KBM-7 (cell line): ENCODE data around the gene LRCH4.
"Not testable (repeated sequence)": the region's sequence is repeated elsewhere in the genome, so short reads cannot be mapped to it uniquely, and the experiment has no call there.

Experiments
- DNase-seq: peaks from one replicate; pipeline ENCODE4 v3.0.0-alpha.2; 2015
- in situ Hi-C: fragments of 300-500 bp; cut with MboI; formaldehyde crosslinking; loops from 2 replicates; pipeline ENCODE4 v1.14.3; 2020; ENCODE audit warnings: low sequenced_read_pairs, low pct_unique_long_range_greater_than_20kb, mixed read lengths

Gene LRCH4

DNA sequence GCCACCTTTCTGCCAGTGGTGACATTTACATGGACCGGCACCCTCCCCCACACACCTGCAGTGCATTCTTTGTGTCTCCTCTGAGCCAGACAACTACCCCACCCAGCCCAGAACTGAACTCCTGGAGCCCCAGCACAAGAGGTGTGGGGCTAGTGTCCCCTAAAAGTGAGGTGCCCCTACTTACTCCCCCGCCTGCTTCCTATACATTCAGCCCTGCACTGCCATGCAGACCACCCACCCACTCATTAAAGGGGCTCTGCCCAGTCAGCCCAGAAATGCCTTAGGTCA, 14.2 kb downstream of the LRCH4 start:
- DNase-seq: no peak
- in situ Hi-C loops: no loop called here

GRCh38 chr7:100570954-100571828, 14.7 kb downstream of the LRCH4 start:
- in situ Hi-C loops: no loop called here
- no peak for DNase-seq

GRCh38 chr7:100568896-100569844, 16.8 kb downstream of the LRCH4 start:
- DNase-seq: peak; percentile 42
- in situ Hi-C loops: no loop called here

GRCh38 chr7:100568176-100568895, 17.6 kb downstream of the LRCH4 start:
- no peak for DNase-seq
- in situ Hi-C loops: no loop called here

GRCh38 chr7:100567751-100568175, 18.2 kb downstream of the LRCH4 start:
- in situ Hi-C loops: no loop called here
- DNase-seq: no peak

- no peak for DNase-seq
- in situ Hi-C loops: no loop called here
Observed at GRCh38 chr7:100567031-100567730, 18.7 kb downstream of the LRCH4 start.

- in situ Hi-C loops: no loop called here
Observed at GRCh38 chr7:100566018-100566531, 19.9 kb downstream of the LRCH4 start.

DNA sequence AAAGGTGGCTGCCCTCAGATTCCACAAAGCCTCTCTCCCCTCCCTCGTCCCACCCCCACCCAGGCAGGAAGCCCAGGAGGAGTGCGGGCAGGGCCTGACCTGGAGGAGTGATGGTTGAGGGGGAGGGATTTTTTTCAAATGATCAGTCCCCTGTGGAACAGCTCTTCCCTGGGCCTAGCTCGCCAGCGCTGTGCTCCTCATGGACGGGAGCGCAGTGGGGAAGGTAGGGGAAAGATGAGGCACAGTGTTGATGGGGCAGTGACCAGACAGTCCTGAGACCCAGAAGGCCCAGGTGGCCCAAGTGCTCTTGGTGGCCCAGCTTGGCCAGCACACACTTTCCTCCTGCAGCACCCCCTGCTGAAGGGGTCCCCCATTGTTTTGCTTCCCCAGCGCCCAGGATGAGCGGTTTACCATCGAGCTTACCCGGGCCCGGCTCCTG, 20.8 kb downstream of the LRCH4 start:
- in situ Hi-C loops: no loop called here
- no peak for DNase-seq

More at GRCh38 chr7:100566018-100566531, 19.9 kb downstream of the LRCH4 start:
- no peak for DNase-seq

- DNase-seq, in situ Hi-C loops: not testable (repeated sequence)
Observed at GRCh38 chr7:100564405-100564804, 21.5 kb downstream of the LRCH4 start.

DNA sequence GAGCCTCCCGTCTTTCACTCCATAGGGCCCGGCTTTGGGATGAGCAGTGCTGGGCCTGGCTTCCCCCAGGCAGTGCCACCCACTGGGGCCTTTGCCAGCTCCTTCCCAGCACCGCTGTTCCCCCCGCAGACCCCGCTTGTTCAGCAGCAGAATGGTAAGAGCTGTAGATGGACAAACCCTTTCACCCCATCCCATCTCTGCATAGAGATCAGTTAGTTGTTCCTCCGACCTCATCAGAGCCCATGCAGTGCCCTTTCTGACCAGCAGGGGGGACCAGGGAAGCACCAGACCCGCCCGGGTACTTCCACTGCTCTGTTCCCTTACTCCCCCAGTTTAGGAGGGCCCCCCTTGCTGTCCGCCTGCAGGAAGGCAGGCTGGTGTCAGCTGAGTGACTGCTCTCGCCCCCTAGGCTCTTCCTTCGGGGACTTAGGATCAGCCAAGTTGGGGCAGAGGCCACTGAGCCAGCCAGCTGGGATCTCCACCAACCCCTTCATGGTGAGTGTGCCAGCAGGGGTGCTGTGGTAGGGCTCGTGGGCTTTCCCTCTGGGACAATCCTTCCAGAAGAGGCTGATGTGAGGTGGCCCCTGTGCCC, 22.0 kb downstream of the LRCH4 start:
- DNase-seq: peak; percentile 83
- in situ Hi-C loops: no loop called here

DNA sequence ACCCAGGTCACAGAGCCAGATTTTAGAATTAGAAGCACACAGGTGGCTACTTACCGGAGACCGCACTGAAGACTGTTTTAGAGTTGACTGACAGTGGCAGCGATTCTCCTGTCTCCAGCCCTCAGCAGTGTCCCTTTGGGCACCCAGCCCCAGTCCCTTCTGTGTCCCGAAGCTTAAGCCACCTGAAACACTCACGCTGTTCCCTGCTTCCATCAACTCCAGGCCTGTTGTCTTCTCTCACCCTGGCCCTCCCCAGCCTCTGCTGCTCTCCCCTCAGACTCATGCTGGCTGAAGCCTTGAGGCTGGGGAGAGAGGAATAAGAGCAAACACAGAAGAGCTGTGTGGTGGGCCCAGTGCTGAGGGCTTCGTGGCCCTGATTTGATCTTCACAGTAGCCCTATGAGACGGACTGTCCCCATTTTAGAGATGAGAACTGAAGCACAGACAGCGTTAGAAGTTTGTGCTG, 22.8 kb downstream of the LRCH4 start:
- in situ Hi-C loops: no loop called here
- no peak for DNase-seq

DNA sequence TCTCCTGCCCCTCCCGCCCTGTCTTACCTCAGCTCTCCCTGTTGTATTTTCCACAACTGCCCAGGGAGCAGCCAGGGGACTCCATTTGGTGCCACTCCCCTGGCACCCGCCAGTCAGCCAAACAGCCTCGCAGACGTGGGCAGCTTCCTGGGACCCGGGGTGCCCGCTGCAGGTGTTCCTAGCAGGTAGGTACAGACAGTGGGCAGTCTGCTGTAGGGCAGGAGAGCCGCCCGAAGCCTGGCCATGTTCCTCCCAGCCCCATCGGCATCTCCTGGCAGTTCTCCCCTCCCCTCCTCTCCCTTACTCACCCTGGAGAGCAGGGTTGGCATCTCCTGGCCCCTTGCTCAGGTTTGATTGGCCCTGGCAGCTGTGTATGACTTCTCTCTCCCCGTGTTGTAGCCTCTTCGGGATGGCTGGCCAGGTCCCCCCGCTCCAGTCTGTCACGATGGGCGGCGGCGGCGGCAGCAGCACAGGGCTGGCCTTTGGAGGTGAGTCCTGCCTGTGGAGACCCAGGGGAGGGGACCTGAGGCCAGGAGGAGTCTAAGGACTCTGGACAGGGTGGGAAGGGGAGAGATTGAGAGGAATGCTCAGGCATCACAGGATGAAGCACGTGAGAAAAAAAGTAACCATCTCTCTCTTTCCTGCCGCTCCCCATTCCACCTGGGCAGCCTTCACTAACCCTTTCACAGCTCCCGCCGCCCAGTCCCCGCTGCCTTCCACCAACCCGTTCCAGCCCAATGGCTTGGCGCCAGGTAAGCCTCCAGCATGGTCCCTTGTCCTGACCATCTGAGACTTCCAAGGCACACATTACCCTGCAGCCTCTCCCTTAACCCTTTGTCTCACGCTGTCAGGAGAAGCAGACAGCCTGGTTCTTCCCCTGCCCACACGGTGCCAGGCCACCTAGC, 23.5 kb downstream of the LRCH4 start:
- DNase-seq: no peak
- in situ Hi-C loops: no loop called here

DNA sequence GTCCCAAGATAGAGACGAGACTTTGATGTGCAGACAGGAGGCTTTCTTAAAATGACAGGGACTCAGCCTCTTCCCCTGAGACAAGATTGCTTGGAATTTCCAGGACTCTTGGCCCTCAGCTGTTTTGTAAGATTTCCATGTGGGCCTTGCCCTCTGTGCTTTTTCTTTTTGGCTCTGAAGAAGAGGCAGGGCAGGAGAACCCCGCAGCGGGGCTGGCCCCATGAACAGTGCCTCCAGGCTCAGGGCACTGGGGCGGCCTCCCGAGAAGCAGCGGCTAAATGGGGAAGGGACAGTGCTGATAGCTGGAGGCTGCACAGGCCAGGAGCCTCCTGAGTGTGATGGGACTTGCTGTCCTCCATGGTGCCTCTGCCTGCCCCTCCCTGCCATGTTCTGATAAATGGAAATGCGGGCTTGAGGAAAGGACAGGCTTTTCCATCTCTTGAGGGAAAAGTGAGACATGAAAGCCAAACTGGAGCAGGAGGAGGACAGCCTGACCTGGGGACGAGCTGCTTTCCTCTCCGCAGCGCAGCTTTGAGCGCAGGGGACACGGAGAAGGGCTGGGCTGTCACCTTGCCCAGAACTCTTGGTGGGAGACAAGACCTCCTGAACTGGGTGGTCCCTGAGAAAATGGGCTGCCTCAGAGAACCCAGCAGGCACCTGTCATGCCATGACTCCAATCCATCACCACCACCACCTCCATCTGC, 24.3 kb downstream of the LRCH4 start:
- in situ Hi-C loops: no loop called here
- no peak for DNase-seq

- in situ Hi-C loops: no loop called here
- no peak for DNase-seq
Observed at GRCh38 chr7:100559127-100559526, 26.8 kb downstream of the LRCH4 start.

GRCh38 chr7:100556541-100556940, 29.4 kb downstream of the LRCH4 start:
- no peak for DNase-seq
- in situ Hi-C loops: no loop called here

GRCh38 chr7:100555701-100556100, 30.2 kb downstream of the LRCH4 start:
- in situ Hi-C loops: no loop called here
- DNase-seq: no peak

- in situ Hi-C loops: no loop called here
- no peak for DNase-seq
Observed at GRCh38 chr7:100553032-100553431, 32.9 kb downstream of the LRCH4 start.
